KBM-7 (cell line): ENCODE results near the gene TMEM272.
"Not testable (repeated sequence)": the region's sequence is repeated elsewhere in the genome, so short reads cannot be mapped to it uniquely, and the experiment has no call there.

Experiments
- DNase-seq: peaks from one replicate; pipeline ENCODE4 v3.0.0-alpha.2; 2015
- in situ Hi-C: fragments of 300-500 bp; cut with MboI; formaldehyde crosslinking; loops from 2 replicates; pipeline ENCODE4 v1.14.3; 2020; ENCODE audit warnings: low sequenced_read_pairs, low pct_unique_long_range_greater_than_20kb, mixed read lengths

Gene TMEM272

GRCh38 chr13:51828730-51829567, 16.0 kb downstream of the TMEM272 start:
- no peak for DNase-seq
- in situ Hi-C loops: no loop called here

GRCh38 chr13:51827254-51827653, 17.7 kb downstream of the TMEM272 start:
- in situ Hi-C loops: no loop called here
- DNase-seq: peak; percentile 77

GRCh38 chr13:51826606-51827005, 18.4 kb downstream of the TMEM272 start:
- in situ Hi-C loops: no loop called here
- DNase-seq: no peak

- in situ Hi-C loops: no loop called here
- no peak for DNase-seq
Observed at GRCh38 chr13:51825681-51826254, 19.2 kb downstream of the TMEM272 start.

GRCh38 chr13:51825165-51825592, 19.8 kb downstream of the TMEM272 start:
- in situ Hi-C loops: no loop called here
- DNase-seq: peak; percentile 81

GRCh38 chr13:51824712-51825111, 20.3 kb downstream of the TMEM272 start:
- in situ Hi-C loops: loop anchor here (25.0 kb wide), 1 partner anchor 687 kb away; no protein-coding TSS in a partner anchor
- not testable (repeated sequence) for DNase-seq

- in situ Hi-C loops: loop anchor here (25.0 kb wide), 1 partner anchor 687 kb away; no protein-coding TSS in a partner anchor
- DNase-seq: no peak
Observed at GRCh38 chr13:51823863-51824262, 21.1 kb downstream of the TMEM272 start.

- no peak for DNase-seq
- in situ Hi-C loops: loop anchor here (25.0 kb wide), 1 partner anchor 686 kb away; no protein-coding TSS in a partner anchor
Observed at GRCh38 chr13:51823359-51823758, 21.6 kb downstream of the TMEM272 start.

GRCh38 chr13:51822106-51822815, 22.7 kb downstream of the TMEM272 start:
- no peak for DNase-seq
- in situ Hi-C loops: loop anchor here (25.0 kb wide), 1 partner anchor 685 kb away; no protein-coding TSS in a partner anchor

- peak; percentile 71 for DNase-seq
- in situ Hi-C loops: loop anchor here (25.0 kb wide), 1 partner anchor 684 kb away; no protein-coding TSS in a partner anchor
Observed at GRCh38 chr13:51821606-51822005, 23.4 kb downstream of the TMEM272 start.

- in situ Hi-C loops: loop anchor here (25.0 kb wide), 1 partner anchor 683 kb away; no protein-coding TSS in a partner anchor
- no peak for DNase-seq
Observed at GRCh38 chr13:51820016-51820597, 24.9 kb downstream of the TMEM272 start.

- DNase-seq: no peak
- in situ Hi-C loops: loop anchor here (25.0 kb wide), 1 partner anchor 682 kb away; no protein-coding TSS in a partner anchor
Observed at GRCh38 chr13:51819544-51819943, 25.4 kb downstream of the TMEM272 start.

GRCh38 chr13:51818781-51819511, 26.0 kb downstream of the TMEM272 start:
- in situ Hi-C loops: loop anchor here (25.0 kb wide), 1 partner anchor 682 kb away; no protein-coding TSS in a partner anchor

GRCh38 chr13:51818276-51818675, 26.7 kb downstream of the TMEM272 start:
- DNase-seq: no peak
- in situ Hi-C loops: loop anchor here (25.0 kb wide), 1 partner anchor 681 kb away; no protein-coding TSS in a partner anchor

More at GRCh38 chr13:51818781-51819511, 26.0 kb downstream of the TMEM272 start:
- DNase-seq: no peak

GRCh38 chr13:51817717-51818116, 27.3 kb downstream of the TMEM272 start:
- DNase-seq: no peak
- in situ Hi-C loops: loop anchor here (25.0 kb wide), 1 partner anchor 680 kb away; no protein-coding TSS in a partner anchor

GRCh38 chr13:51816604-51817249, 28.2 kb downstream of the TMEM272 start:
- in situ Hi-C loops: loop anchor here (25.0 kb wide), 1 partner anchor 679 kb away; no protein-coding TSS in a partner anchor
- no peak for DNase-seq

GRCh38 chr13:51815848-51816247, 29.1 kb downstream of the TMEM272 start:
- in situ Hi-C loops: loop anchor here (25.0 kb wide), 1 partner anchor 679 kb away; no protein-coding TSS in a partner anchor
- no peak for DNase-seq
